Astrocyte (in vitro differentiated cells and primary cell): ENCODE data around the gene CLHC1. TPM values are rescaled to one million over a fixed set of nuclear protein-coding genes. Genes with fewer than 3 reads are reported as not detected.
A peak's percentile ranks its signal among the peaks of the same experiment; 100 is the strongest.
"Not testable (repeated sequence)": the region's sequence is repeated elsewhere in the genome, so short reads cannot be mapped to it uniquely, and the experiment has no call there.

Experiments
- DNase-seq: peaks from one replicate; pipeline ENCODE4 v3.0.0-alpha.2; 2010; ENCODE audit warnings: low read depth
- FAIRE-seq: peaks from 2 replicates; lab custom pipeline; 2011; peaks lifted over from hg19 to GRCh38; lab: Jason Lieb, UNC
- H2AFZ ChIP-seq: 2 replicates; pipeline ENCODE4 v1.6.0; 2012; ENCODE audit warnings: low read depth, low read length, inconsistent platforms
- H3K27ac ChIP-seq: 2 replicates; pipeline ENCODE4 v1.5.1; 2011; ENCODE audit warnings: low read depth, low read length, inconsistent platforms
- H3K27me3 ChIP-seq: 2 replicates; pipeline ENCODE4 v1.6.0; 2011; ENCODE audit warnings: low read length, inconsistent platforms; ENCODE audit not compliant: insufficient read depth
- H3K36me3 ChIP-seq: 2 replicates; pipeline ENCODE4 v1.5.1; 2011; ENCODE audit warnings: low read length, inconsistent platforms; ENCODE audit not compliant: insufficient read depth
- H3K4me1 ChIP-seq: 2 replicates; pipeline ENCODE4 v1.5.1; 2011; ENCODE audit warnings: low read length, inconsistent platforms; ENCODE audit not compliant: insufficient read depth
- H3K4me2 ChIP-seq: 2 replicates; pipeline ENCODE4 v1.6.0; 2012; ENCODE audit warnings: low read length, inconsistent platforms
- H3K4me3 ChIP-seq: 2 replicates; pipeline ENCODE4 v1.5.1; 2011; ENCODE audit warnings: low read depth, mild to moderate bottlenecking, low read length, inconsistent platforms; ENCODE audit not compliant: insufficient read depth
- H3K79me2 ChIP-seq: 2 replicates; pipeline ENCODE4 v1.6.0; 2012; ENCODE audit warnings: mild to moderate bottlenecking, low read length, inconsistent platforms; ENCODE audit not compliant: insufficient read depth
- H3K9ac ChIP-seq: 2 replicates; pipeline ENCODE4 v1.6.0; 2012; ENCODE audit warnings: mild to moderate bottlenecking, low read length, inconsistent platforms
- H3K9me3 ChIP-seq: 2 replicates; pipeline ENCODE4 v1.5.1; 2012; ENCODE audit warnings: low read depth, mild to moderate bottlenecking, low read length, inconsistent platforms; ENCODE audit not compliant: insufficient read depth
- H4K20me1 ChIP-seq: 2 replicates; pipeline ENCODE4 v1.6.0; 2012; ENCODE audit warnings: low read length, inconsistent platforms; ENCODE audit not compliant: insufficient read depth
- H3K27ac Mint-ChIP-seq: one replicate; pipeline ENCODE4 v1.8.0; 2021; ENCODE audit warnings: mild to moderate bottlenecking, mixed read lengths; ENCODE audit not compliant: unreplicated experiment
- H3K27me3 Mint-ChIP-seq: one replicate; pipeline ENCODE4 v1.8.0; 2021; ENCODE audit warnings: low read depth, mixed read lengths; ENCODE audit not compliant: unreplicated experiment
- H3K36me3 Mint-ChIP-seq: one replicate; pipeline ENCODE4 v1.8.0; 2021; ENCODE audit warnings: low read depth, mixed read lengths; ENCODE audit not compliant: unreplicated experiment
- H3K4me1 Mint-ChIP-seq: one replicate; pipeline ENCODE4 v1.8.0; 2021; ENCODE audit warnings: low read depth, mixed read lengths; ENCODE audit not compliant: unreplicated experiment
- H3K4me3 Mint-ChIP-seq: one replicate; pipeline ENCODE4 v1.8.0; 2021; ENCODE audit warnings: mild to moderate bottlenecking, moderate library complexity, mixed read lengths; ENCODE audit not compliant: unreplicated experiment
- H3K9me3 Mint-ChIP-seq: one replicate; pipeline ENCODE4 v1.8.0; 2021; ENCODE audit warnings: mild to moderate bottlenecking, mixed read lengths; ENCODE audit not compliant: unreplicated experiment
- EZH2 ChIP-seq: IDR thresholded peaks from 2 replicates; pipeline ENCODE4 v1.6.1; 2012; ENCODE audit warnings: mild to moderate bottlenecking, low read length, inconsistent platforms; ENCODE audit not compliant: insufficient read depth
- total RNA-seq: library from RNA; stranded (reverse); gene quantifications from 2 replicates; pipeline ENCODE4 v1.2.1, GENCODE V29; 2021
- TF ChIP-seq, protein P1 (sequence below): IDR thresholded peaks from 2 replicates; pipeline ENCODE4 v1.5.1; 2011; ENCODE audit warnings: low read depth, mild to moderate bottlenecking, inconsistent platforms, low read length, moderate library complexity; ENCODE audit not compliant: insufficient read depth

The CLHC1 gene
- total RNA-seq, 1 donor from 2014 or later: 17.5 TPM

DNA sequence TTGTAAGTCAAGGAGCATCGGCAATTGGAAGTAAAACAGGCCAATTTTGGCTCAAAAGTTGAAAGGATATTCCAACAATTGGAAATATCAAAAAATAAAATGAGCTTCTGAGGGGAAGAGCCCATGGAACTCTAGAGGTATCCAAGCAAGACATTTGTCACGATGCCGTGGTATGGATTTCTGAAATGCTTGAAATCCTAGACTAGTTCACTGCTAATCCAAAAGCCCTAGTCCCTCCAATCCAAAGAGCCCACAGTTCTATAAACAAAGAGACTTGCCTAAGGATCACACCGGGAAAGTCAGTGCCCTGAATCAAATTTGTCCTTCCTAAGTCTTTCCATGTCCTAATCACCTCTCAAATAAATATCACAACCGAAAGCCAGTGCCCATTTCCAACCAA, 85.1 kb downstream of the CLHC1 start:
- Mint-ChIP-seq H3K27me3 (no peaks in the 10 kb centered on the region), H3K36me3 (peaks cover 6% of the 10 kb centered on the region), H3K4me1 (peaks cover 14% of the 10 kb centered on the region), H3K4me3 (no peak overlapping the region), H3K27ac (no peak overlapping the region), H3K9me3 (peaks cover 3% of the 10 kb centered on the region)
- no peak overlapping the region for H2AFZ ChIP-seq
- H3K4me3 ChIP-seq: no peak overlapping the region
- FAIRE-seq (no peak), DNase-seq (no peak)
- H3K36me3 ChIP-seq: no peaks in the 10 kb centered on the region
- TF ChIP-seq, protein P1, sequence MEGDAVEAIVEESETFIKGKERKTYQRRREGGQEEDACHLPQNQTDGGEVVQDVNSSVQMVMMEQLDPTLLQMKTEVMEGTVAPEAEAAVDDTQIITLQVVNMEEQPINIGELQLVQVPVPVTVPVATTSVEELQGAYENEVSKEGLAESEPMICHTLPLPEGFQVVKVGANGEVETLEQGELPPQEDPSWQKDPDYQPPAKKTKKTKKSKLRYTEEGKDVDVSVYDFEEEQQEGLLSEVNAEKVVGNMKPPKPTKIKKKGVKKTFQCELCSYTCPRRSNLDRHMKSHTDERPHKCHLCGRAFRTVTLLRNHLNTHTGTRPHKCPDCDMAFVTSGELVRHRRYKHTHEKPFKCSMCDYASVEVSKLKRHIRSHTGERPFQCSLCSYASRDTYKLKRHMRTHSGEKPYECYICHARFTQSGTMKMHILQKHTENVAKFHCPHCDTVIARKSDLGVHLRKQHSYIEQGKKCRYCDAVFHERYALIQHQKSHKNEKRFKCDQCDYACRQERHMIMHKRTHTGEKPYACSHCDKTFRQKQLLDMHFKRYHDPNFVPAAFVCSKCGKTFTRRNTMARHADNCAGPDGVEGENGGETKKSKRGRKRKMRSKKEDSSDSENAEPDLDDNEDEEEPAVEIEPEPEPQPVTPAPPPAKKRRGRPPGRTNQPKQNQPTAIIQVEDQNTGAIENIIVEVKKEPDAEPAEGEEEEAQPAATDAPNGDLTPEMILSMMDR: no peak
- no peak for TF ChIP-seq EZH2
- H4K20me1 ChIP-seq: no peaks in the 10 kb centered on the region
- no peak overlapping the region for H3K9ac ChIP-seq
- H3K9me3 ChIP-seq: no peaks in the 10 kb centered on the region
- no peak overlapping the region for H3K4me2 ChIP-seq
- no peaks in the 10 kb centered on the region for H3K27me3 ChIP-seq
- no peaks in the 10 kb centered on the region for H3K79me2 ChIP-seq
- H3K27ac ChIP-seq: no peak overlapping the region
- no peaks in the 10 kb centered on the region for H3K4me1 ChIP-seq

DNA sequence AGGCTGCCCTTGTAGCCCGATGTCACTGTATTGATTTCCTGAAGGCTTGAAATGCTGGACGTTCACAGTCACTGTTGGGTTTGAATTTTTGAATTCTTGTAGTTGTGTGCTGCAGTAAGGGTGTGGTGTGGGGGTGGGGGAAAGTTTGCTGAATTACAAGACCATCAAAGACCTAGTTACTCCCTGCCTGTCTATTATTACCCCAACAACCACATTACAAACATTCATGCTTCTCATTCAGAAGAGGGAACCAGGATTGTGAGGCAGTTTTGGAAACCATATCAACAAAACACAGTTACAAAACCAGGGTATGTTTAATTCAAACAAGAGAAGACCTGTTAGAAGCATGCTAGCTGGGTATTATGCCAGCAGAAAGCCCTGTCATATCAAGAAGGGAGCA, 85.8 kb downstream of the CLHC1 start:
- Histone ChIP-seq H2AFZ (no peak overlapping the region), H3K36me3 (no peaks in the 10 kb centered on the region), H3K9me3 (no peaks in the 10 kb centered on the region), H3K4me3 (no peak overlapping the region), H3K27ac (no peak overlapping the region), H3K79me2 (no peaks in the 10 kb centered on the region), H3K9ac (no peak overlapping the region), H4K20me1 (no peaks in the 10 kb centered on the region), H3K4me1 (no peaks in the 10 kb centered on the region), H3K27me3 (no peaks in the 10 kb centered on the region), H3K4me2 (no peak overlapping the region)
- peaks cover 7% of the 10 kb centered on the region for H3K36me3 Mint-ChIP-seq
- H3K9me3 Mint-ChIP-seq: peaks cover 3% of the 10 kb centered on the region
- peaks cover 14% of the 10 kb centered on the region for H3K4me1 Mint-ChIP-seq
- DNase-seq (no peak), FAIRE-seq (no peak)
- no peaks in the 10 kb centered on the region for H3K27me3 Mint-ChIP-seq
- H3K4me3 Mint-ChIP-seq: no peak overlapping the region
- TF ChIP-seq EZH2: no peak
- TF ChIP-seq, protein P1: no peak
- no peak overlapping the region for H3K27ac Mint-ChIP-seq

GRCh38 chr2:55144922-55145820, 86.9 kb downstream of the CLHC1 start:
- no peaks in the 10 kb centered on the region for H3K9me3 ChIP-seq
- TF ChIP-seq, protein P1: no peak
- no peak for TF ChIP-seq EZH2
- Mint-ChIP-seq H3K4me3 (no peak overlapping the region), H3K27me3 (no peaks in the 10 kb centered on the region), H3K27ac (peak overlapping the region; percentile 75), H3K9me3 (peaks cover 3% of the 10 kb centered on the region), H3K4me1 (peaks cover 14% of the 10 kb centered on the region), H3K36me3 (peaks cover 11% of the 10 kb centered on the region)
- no peak overlapping the region for H3K4me2 ChIP-seq
- FAIRE-seq: no peak
- no peaks in the 10 kb centered on the region for H3K36me3 ChIP-seq
- H3K4me3 ChIP-seq: no peak overlapping the region
- no peak overlapping the region for H2AFZ ChIP-seq
- no peaks in the 10 kb centered on the region for H3K79me2 ChIP-seq
- no peaks in the 10 kb centered on the region for H3K27me3 ChIP-seq
- H3K27ac ChIP-seq: no peak overlapping the region
- no peak for DNase-seq
- no peak overlapping the region for H3K9ac ChIP-seq
- no peaks in the 10 kb centered on the region for H4K20me1 ChIP-seq
- no peaks in the 10 kb centered on the region for H3K4me1 ChIP-seq

GRCh38 chr2:55143706-55144105, 88.4 kb downstream of the CLHC1 start:
- not testable (repeated sequence) for DNase-seq, H2AFZ ChIP-seq, H3K27me3 Mint-ChIP-seq, H3K9me3 Mint-ChIP-seq, H3K4me1 ChIP-seq, H3K27ac ChIP-seq, H3K27ac Mint-ChIP-seq, H3K36me3 ChIP-seq, H3K27me3 ChIP-seq, H3K4me3 ChIP-seq, H3K4me2 ChIP-seq, H3K9me3 ChIP-seq, H3K4me3 Mint-ChIP-seq, FAIRE-seq, H3K9ac ChIP-seq, H3K79me2 ChIP-seq, H4K20me1 ChIP-seq
- peaks cover 11% of the 10 kb centered on the region for H3K36me3 Mint-ChIP-seq
- H3K4me1 Mint-ChIP-seq: peaks cover 14% of the 10 kb centered on the region
